ACHN (cell line): ENCODE measurements around the gene GRK5.
A peak's percentile ranks its signal among the peaks of the same experiment; 100 is the strongest.

Experiments used
- DNase-seq: peaks from one replicate; pipeline ENCODE4 v3.0.0-alpha.2; 2015
- in situ Hi-C: cut with HindIII; loops from 2 replicates; pipeline ENCODE4 v1.10.0; 2017; ENCODE audit warnings: low sequenced_read_pairs, low pct_ligation_motif_present, low pct_unique_long_range_greater_than_20kb

Gene GRK5

DNA sequence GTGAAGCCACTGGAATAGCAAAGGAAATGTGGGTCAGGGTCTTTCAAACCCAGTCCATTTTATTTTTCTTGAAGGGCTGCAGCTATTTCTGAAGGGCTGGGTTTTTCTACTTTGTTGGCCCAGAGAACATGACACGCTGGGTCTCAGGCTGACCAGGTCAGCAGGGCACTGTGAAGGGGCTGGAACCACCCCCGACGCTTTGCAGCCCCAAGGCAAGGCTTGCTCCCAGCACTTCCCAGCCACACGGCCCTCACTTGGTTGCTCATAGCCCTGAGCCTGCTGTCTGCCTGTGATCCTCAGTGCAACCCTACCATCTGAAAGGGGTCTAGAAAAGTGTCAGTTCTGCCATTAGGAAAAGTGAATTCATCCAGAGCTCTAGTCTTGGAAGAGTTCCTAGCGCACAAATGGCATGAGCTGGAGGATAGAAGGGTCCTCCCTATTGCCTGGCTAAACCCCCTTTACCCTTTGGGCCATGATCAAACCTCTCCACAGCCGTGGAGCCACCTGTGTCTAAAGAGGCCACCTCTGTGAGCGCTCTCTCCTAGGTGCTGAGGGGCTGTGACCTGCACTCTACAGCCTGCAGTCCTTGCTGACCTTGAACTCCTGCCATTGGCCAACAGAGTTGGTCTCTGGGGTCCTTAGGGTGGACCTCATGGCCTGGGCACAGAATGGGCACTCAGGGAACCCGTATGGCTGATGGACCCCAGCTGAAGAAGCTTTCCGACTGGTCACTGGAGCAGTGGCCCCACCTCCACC, 203.2 kb downstream of the GRK5 start:
- no peak for DNase-seq
- in situ Hi-C loops = loop anchor here (25.0 kb wide), 1 partner anchor 198 kb away; the partner anchor contains the start of gene GRK5

- in situ Hi-C loops = loop anchor here (25.0 kb wide), 1 partner anchor 200 kb away; the partner anchor contains the start of gene GRK5
- no peak for DNase-seq
Observed at GRCh38 chr10:119412244-119413092, 205.1 kb downstream of the GRK5 start.

GRCh38 chr10:119413093-119413453, 205.7 kb downstream of the GRK5 start:
- in situ Hi-C loops = loop anchor here (25.0 kb wide), 1 partner anchor 201 kb away; the partner anchor contains the start of gene GRK5
- no peak for DNase-seq

GRCh38 chr10:119413471-119414080, 206.2 kb downstream of the GRK5 start:
- DNase-seq = no peak
- in situ Hi-C loops = loop anchor here (25.0 kb wide), 1 partner anchor 201 kb away; the partner anchor contains the start of gene GRK5

DNA sequence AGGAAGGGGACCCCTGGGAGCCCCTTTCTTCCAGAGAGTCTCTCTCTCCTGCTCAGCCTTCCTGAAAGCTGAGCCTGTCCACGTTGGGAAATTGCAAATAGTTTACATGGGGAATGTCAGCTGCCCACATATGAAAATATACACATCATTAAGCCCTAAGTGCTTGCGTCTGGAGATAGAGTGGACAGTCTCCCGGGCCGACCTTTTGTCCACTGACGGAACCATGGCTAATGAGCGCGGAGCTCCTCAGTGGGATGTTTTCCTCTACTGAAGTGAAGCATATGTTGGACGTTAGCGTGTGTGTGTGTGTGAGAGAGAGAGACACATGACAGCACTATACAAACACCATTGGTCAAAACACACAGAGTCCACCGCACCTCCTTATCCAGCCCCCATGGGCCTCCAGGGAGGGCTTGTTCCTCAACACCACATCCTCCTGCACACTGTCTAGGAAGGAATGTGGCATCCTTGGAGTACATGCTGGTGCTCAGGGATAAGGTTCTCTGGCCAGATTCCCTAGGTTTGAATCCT, 206.8 kb downstream of the GRK5 start:
- no peak for DNase-seq
- in situ Hi-C loops = loop anchor here (25.0 kb wide), 1 partner anchor 202 kb away; the partner anchor contains the start of gene GRK5

DNA sequence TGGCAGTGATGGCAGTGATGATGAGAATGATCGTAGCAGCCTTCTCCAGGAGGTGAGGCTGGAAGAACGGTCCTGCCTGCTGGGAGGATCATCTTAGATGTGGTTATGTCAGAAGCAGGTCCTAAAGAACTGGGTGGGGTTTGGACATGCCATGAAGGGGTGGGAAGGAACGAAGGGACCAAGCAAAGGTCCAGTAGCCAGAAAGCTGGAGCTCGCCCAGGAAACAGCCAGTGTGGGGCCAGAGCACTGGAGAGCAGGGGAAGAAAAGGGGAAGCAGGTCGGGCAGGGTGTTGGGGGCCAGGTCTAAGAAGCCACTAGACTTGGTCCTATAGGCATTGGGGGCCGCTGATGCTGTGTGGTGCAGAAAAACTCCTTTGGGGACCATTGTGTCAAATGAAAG, 207.8 kb downstream of the GRK5 start:
- in situ Hi-C loops = loop anchor here (25.0 kb wide), 1 partner anchor 203 kb away; the partner anchor contains the start of gene GRK5

GRCh38 chr10:119415536-119416503, 208.4 kb downstream of the GRK5 start:
- in situ Hi-C loops = loop anchor here (25.0 kb wide), 1 partner anchor 204 kb away; the partner anchor contains the start of gene GRK5

More for the DNA sequence above, 207.8 kb downstream of the GRK5 start:
- no peak for DNase-seq

GRCh38 chr10:119416855-119417254, 209.5 kb downstream of the GRK5 start:
- peak; percentile 68 for DNase-seq
- in situ Hi-C loops = loop anchor here (25.0 kb wide), 1 partner anchor 205 kb away; the partner anchor contains the start of gene GRK5

More at GRCh38 chr10:119415536-119416503, 208.4 kb downstream of the GRK5 start:
- no peak for DNase-seq

- in situ Hi-C loops = loop anchor here (25.0 kb wide), 1 partner anchor 206 kb away; the partner anchor contains the start of gene GRK5
- DNase-seq = no peak
Observed at GRCh38 chr10:119417852-119418251, 210.5 kb downstream of the GRK5 start.

DNA sequence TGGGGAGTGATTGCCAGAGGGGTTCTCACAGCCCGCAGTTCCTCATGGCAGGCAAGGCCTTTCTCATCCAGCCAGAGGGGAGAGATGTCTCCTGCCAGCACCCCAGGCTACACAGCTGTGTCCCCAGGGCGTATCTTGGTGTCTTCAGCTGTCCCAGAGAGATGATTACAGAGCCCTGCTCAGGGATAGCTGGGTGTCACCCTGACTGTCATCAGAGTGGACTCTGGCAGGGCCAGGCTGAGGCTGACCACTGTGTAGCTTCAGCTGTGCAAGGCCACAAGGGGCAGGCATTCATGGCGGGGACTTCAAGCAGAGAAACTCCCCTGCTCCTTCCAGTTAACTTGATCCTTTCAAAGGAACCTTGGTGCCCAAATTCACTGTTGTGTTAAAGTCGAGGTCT, 211.0 kb downstream of the GRK5 start:
- DNase-seq = no peak
- in situ Hi-C loops = loop anchor here (25.0 kb wide), 1 partner anchor 206 kb away; the partner anchor contains the start of gene GRK5

GRCh38 chr10:119419931-119420330, 212.6 kb downstream of the GRK5 start:
- DNase-seq = no peak

DNA sequence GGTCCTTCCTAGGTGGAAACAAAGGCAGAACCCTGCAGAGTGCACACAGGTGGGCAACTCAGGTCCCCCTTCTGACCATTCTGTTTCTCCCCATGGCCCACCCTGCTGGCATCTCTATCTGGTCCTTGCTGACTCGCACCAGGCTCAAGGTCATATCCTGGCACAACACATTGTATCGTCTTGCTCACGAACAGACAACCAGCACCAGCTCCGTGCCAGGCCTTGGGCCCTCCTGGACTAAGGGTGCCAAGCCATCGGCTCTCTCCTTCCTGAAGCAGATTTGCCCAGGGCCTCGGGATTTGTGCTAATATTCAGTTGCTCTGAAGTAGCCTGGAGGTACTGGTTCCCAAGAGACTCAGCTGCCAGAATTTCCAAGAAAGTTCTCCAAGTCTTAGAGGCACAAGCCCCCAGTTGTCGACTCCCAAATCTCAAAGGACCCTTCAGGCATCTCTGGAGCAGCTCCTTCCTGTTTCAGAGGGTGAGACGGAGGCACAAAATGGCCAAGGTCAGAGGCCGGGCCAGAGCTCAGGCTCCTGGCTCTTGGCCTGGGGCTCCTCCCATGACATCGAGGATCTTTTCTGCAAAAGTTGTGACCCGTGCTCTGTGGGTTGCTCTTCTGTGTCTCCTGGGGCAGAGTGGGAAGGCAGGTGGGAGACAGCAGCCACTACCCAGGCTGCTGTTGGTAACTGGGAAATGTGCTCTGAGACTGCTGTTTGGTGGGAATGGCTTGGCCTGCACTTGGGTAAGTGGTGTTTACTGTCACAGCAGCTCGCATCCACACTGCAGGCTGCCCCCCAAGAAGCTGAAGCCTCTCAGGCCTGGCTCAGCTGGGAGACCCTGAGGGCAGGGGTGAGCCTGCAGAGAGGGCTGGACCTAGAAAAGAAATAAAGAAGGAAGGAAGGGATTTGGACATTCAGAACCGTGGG, 213.8 kb downstream of the GRK5 start:
- in situ Hi-C loops = loop anchor here (25.0 kb wide), 1 partner anchor 209 kb away; the partner anchor contains the start of gene GRK5
- DNase-seq = no peak

More at GRCh38 chr10:119419931-119420330, 212.6 kb downstream of the GRK5 start:
- in situ Hi-C loops = loop anchor here (25.0 kb wide), 1 partner anchor 208 kb away; the partner anchor contains the start of gene GRK5

DNA sequence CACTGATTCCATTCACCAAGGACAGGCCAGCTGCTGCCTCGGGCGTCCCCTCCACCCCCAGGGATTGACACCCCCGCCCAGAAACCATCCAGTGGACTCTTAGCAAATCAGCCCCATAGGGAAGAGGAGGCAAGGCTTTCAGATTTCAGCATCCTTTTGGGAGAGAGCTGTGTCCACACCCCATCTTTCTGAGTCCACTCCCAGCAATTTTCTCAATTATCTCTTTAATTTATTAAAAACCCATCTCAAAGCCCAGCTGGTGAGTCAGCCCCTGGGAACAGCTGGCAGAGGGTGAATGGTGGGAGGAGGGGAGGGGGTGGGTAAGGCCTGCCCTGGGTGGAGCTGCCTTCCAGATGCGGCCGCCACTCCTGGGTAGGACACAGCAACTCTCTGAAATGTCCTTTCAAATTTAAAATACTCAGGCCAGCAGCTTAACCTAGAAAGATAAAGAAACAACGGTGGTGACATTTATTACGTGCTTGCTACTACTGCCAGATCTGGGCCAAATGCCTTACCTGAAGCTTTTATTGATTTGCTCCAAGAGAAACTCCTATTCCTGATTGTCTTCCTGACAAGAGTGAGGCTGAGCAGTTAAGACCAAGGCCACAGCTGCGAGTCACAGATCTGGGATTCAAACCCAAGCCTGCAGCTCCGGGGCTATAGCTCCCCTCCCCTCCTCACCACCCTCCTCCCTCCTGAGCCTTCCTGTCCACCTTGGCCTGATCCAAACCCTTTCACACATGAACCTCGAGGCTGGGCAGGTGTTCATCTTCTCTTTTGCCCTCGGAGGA, 214.7 kb downstream of the GRK5 start:
- no peak for DNase-seq
- in situ Hi-C loops = loop anchor here (25.0 kb wide), 1 partner anchor 210 kb away; the partner anchor contains the start of gene GRK5

GRCh38 chr10:119422682-119423509, 215.5 kb downstream of the GRK5 start:
- no peak for DNase-seq
- in situ Hi-C loops = loop anchor here (25.0 kb wide), 1 partner anchor 211 kb away; the partner anchor contains the start of gene GRK5
